Body of pancreas (tissue), 4 donors: Measurements from ENCODE around the gene CADPS.

Experiments
- POLR2A ChIP-seq, 3 donors: fragments of 450-650 bp; IDR thresholded peaks; one replicate each; pipeline ENCODE4 v1.6.1; 2016; ENCODE audit warnings: antibody characterized with exemption in 3 of 3, mild to moderate bottlenecking in 2 of 3
- TF ChIP-seq, protein P1 (sequence below), 7 experiments: fragments of 450-650 bp in 4 of 7; fragments of 200-600 bp in 3 of 7; sonication (generic) in 3 of 7; IDR thresholded peaks; one replicate each; pipeline ENCODE4 v1.5.1; 2016 to 2019; ENCODE audit warnings: antibody characterized with exemption in 7 of 7

DNA sequence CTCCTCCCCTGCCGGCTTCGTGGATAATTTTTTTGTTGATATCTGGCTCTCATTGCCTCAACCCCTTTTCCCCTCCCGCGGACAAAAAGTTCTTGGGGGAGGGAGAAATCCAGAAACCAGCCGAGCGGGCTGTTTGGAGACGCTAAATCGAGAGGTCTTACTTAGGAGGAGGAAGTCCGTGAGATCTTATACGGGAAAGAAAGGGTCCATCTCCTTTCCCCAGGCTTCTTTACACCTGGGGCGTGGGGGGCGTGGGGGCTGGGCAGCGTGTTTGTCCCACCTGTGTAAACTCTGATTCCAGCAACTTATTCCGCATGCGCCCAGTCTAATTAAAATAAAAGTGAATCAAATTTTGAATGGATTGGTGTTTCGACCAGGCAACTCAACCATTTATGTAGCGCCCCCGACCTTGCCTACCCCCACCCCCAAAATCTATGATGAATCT lies 364 bp upstream of the CADPS start:
- TF ChIP-seq, protein P1, sequence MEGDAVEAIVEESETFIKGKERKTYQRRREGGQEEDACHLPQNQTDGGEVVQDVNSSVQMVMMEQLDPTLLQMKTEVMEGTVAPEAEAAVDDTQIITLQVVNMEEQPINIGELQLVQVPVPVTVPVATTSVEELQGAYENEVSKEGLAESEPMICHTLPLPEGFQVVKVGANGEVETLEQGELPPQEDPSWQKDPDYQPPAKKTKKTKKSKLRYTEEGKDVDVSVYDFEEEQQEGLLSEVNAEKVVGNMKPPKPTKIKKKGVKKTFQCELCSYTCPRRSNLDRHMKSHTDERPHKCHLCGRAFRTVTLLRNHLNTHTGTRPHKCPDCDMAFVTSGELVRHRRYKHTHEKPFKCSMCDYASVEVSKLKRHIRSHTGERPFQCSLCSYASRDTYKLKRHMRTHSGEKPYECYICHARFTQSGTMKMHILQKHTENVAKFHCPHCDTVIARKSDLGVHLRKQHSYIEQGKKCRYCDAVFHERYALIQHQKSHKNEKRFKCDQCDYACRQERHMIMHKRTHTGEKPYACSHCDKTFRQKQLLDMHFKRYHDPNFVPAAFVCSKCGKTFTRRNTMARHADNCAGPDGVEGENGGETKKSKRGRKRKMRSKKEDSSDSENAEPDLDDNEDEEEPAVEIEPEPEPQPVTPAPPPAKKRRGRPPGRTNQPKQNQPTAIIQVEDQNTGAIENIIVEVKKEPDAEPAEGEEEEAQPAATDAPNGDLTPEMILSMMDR (IDR thresholded peaks at IDR 0.05): no peak
- TF ChIP-seq POLR2A (IDR thresholded peaks at IDR 0.05): no peak
